MG63 (cell line): ENCODE results near the gene IRAK1. TPM values are rescaled to one million over a fixed set of nuclear protein-coding genes. Genes with fewer than 3 reads are reported as not detected.

ENCODE experiments used
- DNase-seq: peaks from one replicate; pipeline ENCODE4 v3.0.0-alpha.2; 2020
- H3K27me3 ChIP-seq: fragments of 250-450 bp; sonication (Bioruptor Pico); 2 replicates; pipeline ENCODE4 v1.5.1; 2020; ENCODE audit warnings: mild to moderate bottlenecking, moderate library complexity
- H3K36me3 ChIP-seq: fragments of 250-450 bp; sonication (Bioruptor Pico); 2 replicates; pipeline ENCODE4 v1.5.1; 2020; ENCODE audit warnings: mild to moderate bottlenecking, moderate library complexity
- H3K4me3 ChIP-seq: fragments of 250-450 bp; sonication (Bioruptor Pico); 2 replicates; pipeline ENCODE4 v1.5.1; 2020; ENCODE audit warnings: mild to moderate bottlenecking, moderate library complexity
- H3K9me3 ChIP-seq: fragments of 250-450 bp; sonication (Bioruptor Pico); 2 replicates; pipeline ENCODE4 v1.5.1; 2020; ENCODE audit warnings: mild to moderate bottlenecking, moderate library complexity
- total RNA-seq: library from RNA; depleted of rRNA; stranded (reverse); fragments of >200 nt; shearing (Covaris generic); gene quantifications from 2 replicates; pipeline ENCODE4 v1.2.3, GENCODE V29; 2014; ENCODE audit warnings: low replicate concordance; rRNA removed

Gene IRAK1
- total RNA-seq, result 208 and 270 TPM in 2 replicates

DNA sequence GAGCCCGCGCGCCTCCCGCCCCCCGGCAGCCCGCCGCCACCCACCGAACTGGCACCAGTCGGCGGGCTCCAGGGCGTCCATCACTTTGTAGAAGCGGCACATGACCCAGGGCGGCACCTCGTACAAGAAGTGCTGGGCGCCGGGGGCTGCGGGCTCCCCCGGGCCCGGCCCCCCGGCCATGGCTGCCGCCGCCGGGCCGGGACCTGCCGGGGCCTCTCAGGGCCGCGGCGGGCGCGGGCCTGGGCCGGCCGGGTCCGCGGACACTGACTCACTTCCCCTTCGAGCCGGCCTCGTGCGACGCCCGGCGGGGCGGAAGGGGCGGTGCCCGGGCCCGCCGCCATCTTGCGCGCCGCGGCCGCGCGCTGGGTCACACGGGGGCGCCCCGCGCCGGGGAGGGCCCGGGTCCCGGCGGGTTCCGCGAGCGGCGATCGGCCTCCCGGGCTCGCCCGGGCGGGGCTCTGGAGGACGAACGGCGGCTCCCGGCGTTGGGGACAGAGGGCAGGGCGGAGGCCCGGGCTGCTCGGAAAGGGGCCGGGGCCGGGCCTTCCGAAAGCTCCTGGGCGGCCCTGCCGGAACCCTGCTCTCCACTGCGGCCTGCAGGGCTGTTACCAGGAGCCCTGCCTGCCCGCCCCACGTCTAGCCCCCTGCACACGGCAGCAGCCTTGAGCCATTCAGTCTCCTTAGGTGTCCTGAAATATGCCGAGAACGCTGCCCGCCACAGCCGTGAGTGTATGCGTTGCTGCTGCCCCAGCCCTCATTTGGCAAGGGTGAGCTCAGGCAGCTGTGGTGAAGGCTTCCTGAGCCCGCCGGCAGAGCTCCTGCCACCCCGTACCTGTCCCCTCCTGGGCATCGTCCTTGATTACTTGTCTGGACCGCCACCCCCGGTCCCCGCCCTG, at the start of gene IRAK1:
Gene IRAK1, minus strand, starts transcription at position 270 of the 896 bp plus-strand sequence. Its CDS starts 90 bp downstream, at position 180.
- no peaks in the 10 kb centered on the region for H3K9me3 ChIP-seq
- H3K4me3 ChIP-seq, result peak within 1 kb of the TSS; percentile 62
- H3K36me3 ChIP-seq, result peaks cover 25% of the 10 kb centered on the region
- peak; percentile 61 for DNase-seq
- no peaks in the 10 kb centered on the region for H3K27me3 ChIP-seq

DNA sequence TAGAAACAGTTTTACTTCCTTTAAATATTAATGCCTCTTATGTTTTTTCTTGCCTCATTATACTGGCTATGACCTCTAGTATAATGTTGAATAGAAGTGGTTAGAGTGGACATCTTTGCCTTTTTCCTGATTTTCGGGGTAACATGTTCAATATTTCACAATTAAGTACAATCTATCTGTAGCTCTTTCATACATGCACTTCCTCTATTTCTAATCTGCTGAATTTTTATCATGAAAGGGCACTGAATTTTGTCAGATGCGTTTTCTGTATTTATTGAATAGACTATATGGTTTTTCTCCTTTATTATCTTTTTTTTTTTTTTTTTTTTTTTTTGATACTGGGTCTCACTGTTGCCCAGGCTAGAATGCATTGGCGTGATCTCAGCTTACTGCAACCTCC, 48.9 kb upstream of the IRAK1 start:
- Histone ChIP-seq H3K4me3 (no peak overlapping the region), H3K9me3 (no peaks in the 10 kb centered on the region), H3K36me3 (no peaks in the 10 kb centered on the region), H3K27me3 (no peaks in the 10 kb centered on the region)
- no peak for DNase-seq

DNA sequence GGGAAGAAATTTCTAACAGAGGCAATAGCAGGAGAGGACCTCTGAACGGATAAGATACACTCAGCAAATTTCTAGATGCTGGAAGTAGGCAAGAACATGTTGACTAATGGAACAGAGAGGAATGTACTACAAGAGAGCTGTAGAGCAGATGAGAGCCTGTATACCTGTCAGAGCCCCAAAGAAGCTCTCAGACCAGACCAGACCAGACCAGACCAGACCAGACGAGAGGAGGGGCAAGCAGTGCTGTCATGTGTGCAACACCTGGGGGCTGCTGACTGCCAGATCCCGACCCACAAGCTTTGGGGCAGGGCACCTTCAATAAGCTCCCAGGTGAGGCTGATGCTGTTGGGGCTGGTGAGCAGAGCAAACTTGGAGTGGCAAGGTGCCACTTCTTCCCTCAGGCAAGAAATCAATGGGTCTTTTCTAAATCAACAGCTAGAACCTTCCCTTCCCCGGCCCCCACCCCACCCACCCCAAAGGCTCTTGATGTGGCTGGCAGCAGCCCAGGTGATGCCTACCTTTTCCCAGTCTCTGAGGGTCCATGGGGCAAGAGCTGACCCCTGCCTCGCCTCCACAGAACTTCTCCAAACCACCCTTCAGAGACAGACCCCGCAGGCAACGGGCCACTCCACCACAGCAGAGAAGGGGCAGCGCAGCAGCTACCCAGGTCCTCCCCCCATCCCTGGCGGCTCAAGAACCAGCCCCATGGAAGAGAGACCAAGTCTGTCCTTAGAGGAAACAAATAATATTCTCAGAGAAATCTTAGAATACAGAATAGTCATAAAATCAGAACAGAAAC, 45.1 kb upstream of the IRAK1 start:
- H3K36me3 ChIP-seq, result no peaks in the 10 kb centered on the region
- no peak overlapping the region for H3K4me3 ChIP-seq
- H3K9me3 ChIP-seq, result no peaks in the 10 kb centered on the region
- no peaks in the 10 kb centered on the region for H3K27me3 ChIP-seq
- no peak for DNase-seq

GRCh38 chrX:154063234-154063633, 43.5 kb upstream of the IRAK1 start:
- no peak for DNase-seq
- Histone ChIP-seq H3K9me3 (no peaks in the 10 kb centered on the region), H3K4me3 (no peak overlapping the region)

GRCh38 chrX:154061801-154062200, 42.1 kb upstream of the IRAK1 start:
- DNase-seq, result no peak
- H3K27me3 ChIP-seq, result no peaks in the 10 kb centered on the region
- no peak overlapping the region for H3K4me3 ChIP-seq
- H3K9me3 ChIP-seq, result no peaks in the 10 kb centered on the region
- no peaks in the 10 kb centered on the region for H3K36me3 ChIP-seq

More at GRCh38 chrX:154063234-154063633, 43.5 kb upstream of the IRAK1 start:
- Histone ChIP-seq H3K27me3 (no peaks in the 10 kb centered on the region), H3K36me3 (no peaks in the 10 kb centered on the region)

DNA sequence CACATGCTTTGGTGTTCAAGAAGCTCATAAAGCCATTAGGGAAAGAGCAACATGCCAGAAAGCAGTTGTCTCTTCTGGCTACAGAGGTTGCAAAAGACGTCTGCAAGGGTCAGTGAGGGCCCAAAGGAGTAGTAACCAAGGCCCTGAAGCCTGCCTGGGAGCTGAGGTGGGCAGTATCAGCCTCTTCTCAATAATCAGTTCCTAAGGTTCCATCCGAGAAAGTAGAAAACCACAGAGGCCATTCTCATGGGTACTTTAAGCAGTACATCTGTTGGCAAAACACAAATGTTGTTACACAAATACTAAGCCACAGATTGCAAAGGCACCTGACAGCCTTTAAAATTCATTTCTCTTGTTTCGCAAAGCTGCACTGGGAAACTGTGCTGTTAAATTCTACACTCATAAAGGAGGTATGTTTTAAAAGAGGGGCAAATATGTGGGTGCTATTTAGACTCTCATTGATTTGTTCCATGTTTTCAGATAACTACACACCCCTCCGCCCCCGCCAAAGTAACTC, 40.1 kb upstream of the IRAK1 start:
- H3K27me3 ChIP-seq, result no peaks in the 10 kb centered on the region
- H3K9me3 ChIP-seq, result no peaks in the 10 kb centered on the region
- no peak overlapping the region for H3K4me3 ChIP-seq
- DNase-seq, result no peak
- H3K36me3 ChIP-seq, result no peaks in the 10 kb centered on the region; the same call in 1 of the 2 replicates

- no peaks in the 10 kb centered on the region for H3K27me3 ChIP-seq
- no peaks in the 10 kb centered on the region; the same call in 1 of the 2 replicates for H3K36me3 ChIP-seq
- H3K4me3 ChIP-seq, result no peak overlapping the region
- no peaks in the 10 kb centered on the region for H3K9me3 ChIP-seq
- DNase-seq, result no peak
These were observed 39.5 kb upstream of the IRAK1 start for GRCh38 chrX:154059231-154059630.

DNA sequence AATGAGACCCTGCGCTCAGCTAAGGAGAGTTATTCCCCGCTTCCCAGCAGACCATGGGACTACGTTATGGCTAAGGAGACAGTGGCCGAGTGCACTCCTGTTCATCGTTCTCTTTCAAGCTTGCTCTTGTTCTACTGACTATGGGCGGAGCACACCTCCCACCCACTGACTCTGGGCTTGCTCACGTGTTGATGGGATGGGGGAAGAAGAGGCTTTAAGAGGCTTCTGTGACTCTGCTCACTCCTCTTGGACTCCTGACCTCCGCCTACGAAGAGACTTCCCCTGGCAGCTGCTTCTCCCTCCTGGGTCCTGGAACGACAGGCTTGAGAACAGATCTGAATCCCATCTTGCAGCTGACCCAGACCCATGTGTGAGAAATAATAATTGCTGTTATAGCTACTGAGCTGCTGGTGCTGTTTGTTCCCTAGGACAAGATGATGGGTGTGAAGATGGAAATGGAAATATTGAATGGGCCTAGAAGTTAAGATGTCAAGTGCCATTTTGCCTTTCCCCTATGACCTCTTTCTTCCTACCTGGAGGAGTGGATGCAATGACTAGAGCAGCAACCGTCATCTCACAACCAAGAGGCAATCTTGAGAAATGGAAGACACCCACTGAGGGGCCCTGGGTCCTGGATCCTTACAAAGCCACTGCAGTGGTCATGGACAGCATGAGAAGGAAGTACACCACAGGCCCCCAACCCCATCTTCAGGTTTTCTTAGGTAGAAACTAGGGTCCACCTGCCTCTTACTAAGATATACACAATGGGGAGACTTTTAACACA, 38.7 kb upstream of the IRAK1 start:
- H3K9me3 ChIP-seq, result no peaks in the 10 kb centered on the region
- H3K4me3 ChIP-seq, result no peak overlapping the region
- no peaks in the 10 kb centered on the region for H3K27me3 ChIP-seq
- no peak for DNase-seq
- H3K36me3 ChIP-seq, result no peaks in the 10 kb centered on the region; the same call in 1 of the 2 replicates

DNA sequence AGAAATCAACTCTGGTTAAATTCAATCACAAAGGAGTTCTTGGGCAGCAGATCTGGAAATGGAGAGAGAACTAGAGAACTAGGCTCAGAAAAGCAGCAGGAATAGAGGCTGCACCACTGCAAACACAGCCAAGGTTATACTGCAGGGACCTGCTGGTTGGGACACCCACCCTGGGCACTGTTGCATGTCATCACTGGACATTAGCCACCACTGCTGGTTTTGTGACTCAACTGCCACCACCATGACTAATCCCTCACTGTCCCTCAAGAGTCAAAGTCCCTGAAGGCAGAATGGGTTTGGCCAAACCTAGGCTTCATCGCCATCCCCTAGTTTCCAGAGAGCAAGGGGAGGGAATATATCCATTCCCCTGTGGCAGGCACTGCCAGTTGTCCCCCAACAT, 38.1 kb upstream of the IRAK1 start:
- Histone ChIP-seq H3K4me3 (no peak overlapping the region), H3K9me3 (no peaks in the 10 kb centered on the region), H3K36me3 (no peaks in the 10 kb centered on the region; the same call in 1 of the 2 replicates), H3K27me3 (no peaks in the 10 kb centered on the region)
- no peak for DNase-seq

GRCh38 chrX:154056770-154057241, 37.1 kb upstream of the IRAK1 start:
- Histone ChIP-seq H3K27me3 (no peaks in the 10 kb centered on the region), H3K9me3 (no peaks in the 10 kb centered on the region), H3K4me3 (no peak overlapping the region), H3K36me3 (no peaks in the 10 kb centered on the region; the same call in 1 of the 2 replicates)
- no peak for DNase-seq

- peaks cover 3% of the 10 kb centered on the region; the same call in 1 of the 2 replicates for H3K36me3 ChIP-seq
- DNase-seq, result peak; percentile 35
- H3K4me3 ChIP-seq, result no peak overlapping the region
- no peaks in the 10 kb centered on the region for H3K9me3 ChIP-seq
- no peaks in the 10 kb centered on the region for H3K27me3 ChIP-seq
These were observed 31.6 kb upstream of the IRAK1 start for GRCh38 chrX:154051201-154051810.

- no peak for DNase-seq
- no peaks in the 10 kb centered on the region for H3K27me3 ChIP-seq
These were observed 30.4 kb upstream of the IRAK1 start for GRCh38 chrX:154050113-154050495.

DNA sequence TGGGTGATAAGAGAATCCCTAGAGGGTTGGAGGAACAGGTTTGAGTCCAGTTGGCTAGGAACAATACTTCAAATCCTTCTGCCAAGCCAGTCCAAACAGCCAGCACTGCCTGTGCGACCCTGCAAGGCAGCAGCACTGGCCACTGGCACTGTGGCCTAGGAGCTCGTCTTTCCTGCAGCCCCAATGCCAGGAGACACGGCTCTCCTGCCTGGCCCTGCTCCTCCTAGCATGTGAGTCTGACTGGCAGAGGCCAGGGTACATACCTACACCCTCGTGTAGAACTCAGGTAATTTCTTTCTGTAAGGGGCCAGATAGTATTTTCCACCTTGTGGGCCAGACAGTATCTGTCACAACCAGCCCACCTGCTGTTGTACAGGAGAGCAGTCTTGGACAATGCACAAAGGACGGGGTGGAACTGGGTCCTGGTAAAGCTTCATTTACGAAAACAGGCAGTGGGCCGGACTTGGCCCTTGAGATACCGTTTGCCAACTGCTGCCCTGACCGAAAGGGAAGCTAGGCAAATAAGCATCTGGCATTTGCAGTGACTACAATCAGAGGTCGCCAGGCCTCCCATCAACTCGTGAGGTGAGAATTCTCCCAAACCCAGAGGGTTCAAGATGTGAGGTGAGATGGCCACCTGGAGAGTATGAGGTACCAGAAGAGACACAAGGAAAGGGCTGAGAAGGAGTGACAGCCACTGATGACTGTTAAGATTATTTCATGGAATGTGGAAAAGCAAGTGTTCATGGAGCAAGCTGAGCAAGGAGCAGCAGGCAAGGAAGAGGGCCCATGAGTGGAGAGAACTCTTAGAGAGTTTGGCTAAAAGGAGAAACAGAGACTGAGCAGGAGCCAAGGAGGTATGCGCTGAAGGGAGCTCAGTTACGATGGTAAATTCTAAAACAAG, 29.8 kb upstream of the IRAK1 start:
- no peaks in the 10 kb centered on the region for H3K9me3 ChIP-seq
- no peaks in the 10 kb centered on the region for H3K27me3 ChIP-seq
- H3K36me3 ChIP-seq, result peaks cover 5% of the 10 kb centered on the region
- no peak overlapping the region for H3K4me3 ChIP-seq
- DNase-seq, result no peak

More at GRCh38 chrX:154050113-154050495, 30.4 kb upstream of the IRAK1 start:
- no peaks in the 10 kb centered on the region for H3K9me3 ChIP-seq
- H3K4me3 ChIP-seq, result no peak overlapping the region
- H3K36me3 ChIP-seq, result peaks cover 3% of the 10 kb centered on the region; the same call in 1 of the 2 replicates

DNA sequence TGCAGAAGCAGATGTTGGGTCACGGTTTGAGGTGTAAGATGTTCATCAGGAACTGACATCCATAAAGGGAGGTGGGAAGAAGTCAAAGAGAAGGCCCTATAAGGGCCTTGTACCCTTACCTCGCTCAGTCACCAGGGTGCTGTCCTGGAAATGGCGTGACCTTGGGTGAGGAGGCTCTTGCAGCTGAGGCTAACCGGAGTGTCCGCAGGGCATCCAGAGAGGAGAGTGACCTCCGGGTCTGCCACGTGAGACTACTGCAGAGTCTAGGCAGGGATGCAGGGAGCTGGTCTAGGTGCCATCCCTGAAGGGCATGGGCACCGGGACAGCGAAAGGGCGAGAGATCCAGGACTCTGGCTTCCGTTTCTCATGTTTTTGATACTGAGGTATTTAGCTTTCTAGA, 28.7 kb upstream of the IRAK1 start:
- DNase-seq, result no peak
- Histone ChIP-seq H3K9me3 (no peaks in the 10 kb centered on the region), H3K36me3 (peaks cover 5% of the 10 kb centered on the region), H3K27me3 (no peaks in the 10 kb centered on the region), H3K4me3 (no peak overlapping the region)
